GM19238 (cell line): ENCODE data around the gene DDR2.

ENCODE experiments used
- DNase-seq: peaks from one replicate; pipeline ENCODE4 v3.0.0; 2011; ENCODE audit warnings: low spot score; ENCODE audit not compliant: insufficient read length

The DDR2 gene

DNA sequence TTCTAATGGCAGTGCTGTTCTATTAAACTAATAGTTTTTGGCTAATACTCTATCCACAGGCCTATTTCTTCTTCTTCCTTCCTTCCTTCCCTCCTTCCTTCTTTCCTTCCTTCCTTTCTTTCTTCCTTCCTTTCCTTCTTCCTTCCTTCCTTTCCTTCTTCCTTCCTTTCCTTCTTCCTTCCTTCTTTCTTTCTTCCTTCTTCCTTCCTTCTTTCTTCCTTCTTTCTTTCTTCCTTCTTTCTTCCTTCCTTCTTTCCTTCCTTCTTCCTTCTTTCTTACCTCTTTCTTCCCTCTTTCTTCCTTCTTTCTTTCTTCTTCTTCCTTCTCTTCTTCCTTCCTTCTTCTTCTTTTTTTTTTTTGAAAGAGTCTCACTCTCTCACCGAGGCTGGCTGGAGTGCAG is 197.0 kb downstream of the DDR2 start:
- no peak for DNase-seq

DNA sequence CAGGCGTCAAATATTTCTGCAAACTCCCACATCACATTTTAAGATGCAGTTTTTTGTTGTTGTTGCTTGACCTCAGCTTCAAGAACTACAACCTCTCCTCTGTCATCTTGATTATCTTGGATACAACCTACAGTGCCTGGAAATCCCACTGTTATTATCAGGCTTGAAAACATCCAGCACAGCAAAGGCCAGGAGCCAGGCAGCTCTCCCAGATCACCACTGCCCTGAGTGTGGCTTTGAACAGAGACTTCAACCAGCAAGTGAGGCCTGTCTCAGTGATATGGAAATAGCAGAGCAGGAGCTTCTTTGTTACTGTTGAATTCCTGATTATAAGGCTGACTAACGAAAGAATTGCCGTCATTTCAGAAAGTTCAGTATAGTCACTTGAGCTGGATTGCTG is 200.2 kb downstream of the DDR2 start:
- no peak for DNase-seq

DNA sequence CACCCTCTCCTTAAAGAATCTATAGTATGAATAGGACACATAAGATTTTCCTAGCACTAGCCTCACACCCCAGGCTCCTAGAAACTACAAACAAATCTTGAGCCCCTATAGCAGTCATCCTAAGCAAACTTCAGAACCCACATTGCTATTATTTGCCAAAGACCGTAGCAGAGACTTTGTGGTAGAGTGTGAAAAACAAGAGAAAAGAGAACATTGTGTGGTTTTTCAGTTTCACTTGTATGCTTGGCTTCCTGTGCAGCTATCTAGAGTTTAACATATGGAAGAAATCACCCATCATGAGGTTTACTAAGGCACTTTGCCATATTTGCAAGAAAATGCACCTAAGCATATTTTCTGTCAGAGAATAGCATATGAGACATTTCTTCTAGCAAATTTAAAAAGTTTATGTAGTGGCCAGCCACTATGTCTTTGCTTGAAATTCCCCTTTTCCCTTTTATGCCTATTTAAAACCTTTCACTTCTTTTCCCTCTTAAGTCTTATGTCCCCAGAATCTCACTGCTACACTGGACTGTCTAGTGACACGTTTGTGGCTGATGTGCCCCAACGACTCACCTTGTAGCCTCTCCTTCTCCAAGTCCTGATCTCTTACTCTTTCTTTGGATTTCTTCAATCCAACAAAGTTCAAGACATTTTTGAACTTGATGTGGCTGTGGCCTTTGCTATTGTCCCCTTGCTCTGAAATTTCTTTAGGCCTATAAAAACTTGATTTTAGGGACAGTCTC is 203.1 kb downstream of the DDR2 start:
- DNase-seq: peak; percentile 12
